ENCODE measurements around the gene SPZ1. TPM values are rescaled to one million over a fixed set of nuclear protein-coding genes. Genes with fewer than 3 reads are reported as not detected.
A peak's percentile ranks its signal among the peaks of the same experiment; 100 is the strongest.

The SPZ1 gene
- polyA plus RNA-seq, 1 of the 3 experiments (the other 2 are of a cell fraction), result not detected

- POLR2A ChIA-PET, result no interaction called here
- WGBS (ENCODE audit: low lambda C conversion rate), result 8% methylated on average over 1 of the region's 1 CpG
- H4K20me1 ChIP-seq (ENCODE audit: insufficient read depth), result no peaks in the 10 kb centered on the region
- DNase-seq, result peak; percentile 69
- CTCF ChIA-PET, result no interaction called here
- H3K9ac ChIP-seq, result no peak overlapping the region
- H3K27me3 ChIP-seq (ENCODE audit: insufficient read depth), result no peaks in the 10 kb centered on the region
- no peaks in the 10 kb centered on the region for H3K9me2 ChIP-seq
- no peaks in the 10 kb centered on the region for H3K79me2 ChIP-seq (ENCODE audit: insufficient read depth)
- no peaks in the 10 kb centered on the region for H3F3A ChIP-seq (replicated peaks; ENCODE audit: insufficient read depth)
- no peaks in the 10 kb centered on the region for H3K36me3 ChIP-seq (replicated peaks in 1 of 2; ENCODE audit: control insufficient read depth in 1 of 2, insufficient read depth in 2 of 2, low read length in 1 of 2)
- H3K4me3 ChIP-seq (ENCODE audit: low read depth in 2 of 2, low read length in 1 of 2), result no peak overlapping the region
- peak overlapping the region in 1 of 2 experiments; percentile 90; a peak in 2 of 4 replicates for H3K27ac ChIP-seq (ENCODE audit: low read depth in 2 of 2, low read length in 1 of 2)
- no peak overlapping the region for H3K4me2 ChIP-seq
- no peak overlapping the region for H2AFZ ChIP-seq (ENCODE audit: low read depth)
- H3K4me1 ChIP-seq (ENCODE audit: control insufficient read depth in 1 of 2, insufficient read depth in 2 of 2, low read depth in 1 of 2, low read length in 1 of 2), result peaks cover 0 to 6% of the 10 kb centered on the region in 2 experiments; a peak in 2 of 4 replicates
- H3K9me3 ChIP-seq, result no peaks in the 10 kb centered on the region
- 0 out of 4 replicates have a peak, but pooled peaks of 1 of the 2 experiments have one; percentile 15 for TF ChIP-seq EP300 (IDR thresholded peaks at IDR 0.05; ENCODE audit: borderline replicate concordance in 1 of 2, low read depth in 1 of 2, low read length in 1 of 2)
- no peak for TF ChIP-seq USF2 (IDR thresholded peaks at IDR 0.05; ENCODE audit: borderline replicate concordance, low read depth, low read length)
- TF ChIP-seq TCF12 (IDR thresholded peaks at IDR 0.05), result no peak
- TF ChIP-seq RCOR1 (IDR thresholded peaks at IDR 0.05; ENCODE audit: low read length), result 0 out of 2 replicates have a peak, but pooled peaks have one; percentile 52
- TF ChIP-seq FOSL2 (IDR thresholded peaks at IDR 0.05; ENCODE audit: borderline replicate concordance, low read depth), result no peak
- TF ChIP-seq PBX3 (IDR thresholded peaks at IDR 0.05), result no peak
- TF ChIP-seq RAD21 (IDR thresholded peaks at IDR 0.05; ENCODE audit: low read length), result no peak; the same call in 1 of the 2 replicates
- TF ChIP-seq RFX5 (IDR thresholded peaks at IDR 0.05; ENCODE audit: low read length), result no peak
- TF ChIP-seq, protein P1, sequence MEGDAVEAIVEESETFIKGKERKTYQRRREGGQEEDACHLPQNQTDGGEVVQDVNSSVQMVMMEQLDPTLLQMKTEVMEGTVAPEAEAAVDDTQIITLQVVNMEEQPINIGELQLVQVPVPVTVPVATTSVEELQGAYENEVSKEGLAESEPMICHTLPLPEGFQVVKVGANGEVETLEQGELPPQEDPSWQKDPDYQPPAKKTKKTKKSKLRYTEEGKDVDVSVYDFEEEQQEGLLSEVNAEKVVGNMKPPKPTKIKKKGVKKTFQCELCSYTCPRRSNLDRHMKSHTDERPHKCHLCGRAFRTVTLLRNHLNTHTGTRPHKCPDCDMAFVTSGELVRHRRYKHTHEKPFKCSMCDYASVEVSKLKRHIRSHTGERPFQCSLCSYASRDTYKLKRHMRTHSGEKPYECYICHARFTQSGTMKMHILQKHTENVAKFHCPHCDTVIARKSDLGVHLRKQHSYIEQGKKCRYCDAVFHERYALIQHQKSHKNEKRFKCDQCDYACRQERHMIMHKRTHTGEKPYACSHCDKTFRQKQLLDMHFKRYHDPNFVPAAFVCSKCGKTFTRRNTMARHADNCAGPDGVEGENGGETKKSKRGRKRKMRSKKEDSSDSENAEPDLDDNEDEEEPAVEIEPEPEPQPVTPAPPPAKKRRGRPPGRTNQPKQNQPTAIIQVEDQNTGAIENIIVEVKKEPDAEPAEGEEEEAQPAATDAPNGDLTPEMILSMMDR (IDR thresholded peaks at IDR 0.05), result no peak
- TF ChIP-seq NRF1 (IDR thresholded peaks at IDR 0.05; ENCODE audit: low read depth, low read length), result no peak
- TF ChIP-seq, protein P2, sequence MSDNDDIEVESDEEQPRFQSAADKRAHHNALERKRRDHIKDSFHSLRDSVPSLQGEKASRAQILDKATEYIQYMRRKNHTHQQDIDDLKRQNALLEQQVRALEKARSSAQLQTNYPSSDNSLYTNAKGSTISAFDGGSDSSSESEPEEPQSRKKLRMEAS (IDR thresholded peaks at IDR 0.05; ENCODE audit: low read depth), result no peak
- no peak for TF ChIP-seq SMC3 (IDR thresholded peaks at IDR 0.05; ENCODE audit: low read depth, low read length)
- TF ChIP-seq TAF1 (IDR thresholded peaks at IDR 0.05; ENCODE audit: borderline replicate concordance, low read depth, low read length), result no peak
- TF ChIP-seq NFIC (IDR thresholded peaks at IDR 0.05; ENCODE audit: borderline replicate concordance), result no peak
- TF ChIP-seq REST (IDR thresholded peaks at IDR 0.05; ENCODE audit: low read depth, low read length), result no peak
- no peak for TF ChIP-seq YY1 (IDR thresholded peaks at IDR 0.05; ENCODE audit: low read depth)
- TF ChIP-seq TEAD4 (IDR thresholded peaks at IDR 0.05; ENCODE audit: borderline replicate concordance, insufficient read depth), result no peak
- TF ChIP-seq POLR2AphosphoS5 (IDR thresholded peaks at IDR 0.05; ENCODE audit: low read depth, low read length), result no peak
- TF ChIP-seq, protein P3, sequence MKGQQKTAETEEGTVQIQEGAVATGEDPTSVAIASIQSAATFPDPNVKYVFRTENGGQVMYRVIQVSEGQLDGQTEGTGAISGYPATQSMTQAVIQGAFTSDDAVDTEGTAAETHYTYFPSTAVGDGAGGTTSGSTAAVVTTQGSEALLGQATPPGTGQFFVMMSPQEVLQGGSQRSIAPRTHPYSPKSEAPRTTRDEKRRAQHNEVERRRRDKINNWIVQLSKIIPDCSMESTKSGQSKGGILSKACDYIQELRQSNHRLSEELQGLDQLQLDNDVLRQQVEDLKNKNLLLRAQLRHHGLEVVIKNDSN (IDR thresholded peaks at IDR 0.05; ENCODE audit: borderline replicate concordance, low read depth), result no peak
- TF ChIP-seq GABPA (IDR thresholded peaks at IDR 0.05; ENCODE audit: low read depth), result no peak
- TF ChIP-seq JUND (IDR thresholded peaks at IDR 0.05), result no peak
- TF ChIP-seq, protein P4, sequence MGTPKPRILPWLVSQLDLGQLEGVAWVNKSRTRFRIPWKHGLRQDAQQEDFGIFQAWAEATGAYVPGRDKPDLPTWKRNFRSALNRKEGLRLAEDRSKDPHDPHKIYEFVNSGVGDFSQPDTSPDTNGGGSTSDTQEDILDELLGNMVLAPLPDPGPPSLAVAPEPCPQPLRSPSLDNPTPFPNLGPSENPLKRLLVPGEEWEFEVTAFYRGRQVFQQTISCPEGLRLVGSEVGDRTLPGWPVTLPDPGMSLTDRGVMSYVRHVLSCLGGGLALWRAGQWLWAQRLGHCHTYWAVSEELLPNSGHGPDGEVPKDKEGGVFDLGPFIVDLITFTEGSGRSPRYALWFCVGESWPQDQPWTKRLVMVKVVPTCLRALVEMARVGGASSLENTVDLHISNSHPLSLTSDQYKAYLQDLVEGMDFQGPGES (IDR thresholded peaks at IDR 0.05; ENCODE audit: low read depth, low read length), result no peak
- peak; percentile 23 for TF ChIP-seq CHD2 (IDR thresholded peaks at IDR 0.05; ENCODE audit: low read length, partially characterized antibody)
- TF ChIP-seq FOXJ3 (CRISPR knock-in tag; IDR thresholded peaks at IDR 0.05), result 0 out of 2 replicates have a peak, but pooled peaks have one; percentile 4
- TF ChIP-seq RXRA (IDR thresholded peaks at IDR 0.05; ENCODE audit: borderline replicate concordance, low read depth), result no peak
- TF ChIP-seq GATA2 (CRISPR knock-in tag; IDR thresholded peaks at IDR 0.05), result no peak
These were observed 6.7 kb downstream of the SPZ1 start for GRCh38 chr5:80326468-80326867.
